Activated naive CD8-positive, alpha-beta T cell treated with anti-CD3 and anti-CD28 coated beads, Interleukin-2, amount 50 U/mL, for 24 hours (primary cell): ENCODE data around the gene PARVA.

Source experiments
- ATAC-seq: fragments of 150-1000 bp; cut with Tn5 transposase; one replicate; pipeline ENCODE4 v1.10.0; 2021
- DNase-seq: peaks from one replicate; pipeline ENCODE4 v3.0.0; 2021
- H3K27ac Mint-ChIP-seq: one replicate; pipeline ENCODE4 v1.8.0; 2021; ENCODE audit warnings: mild to moderate bottlenecking, mixed read lengths
- H3K27me3 Mint-ChIP-seq: one replicate; pipeline ENCODE4 v1.8.0; 2021; ENCODE audit warnings: mixed read lengths
- H3K36me3 Mint-ChIP-seq: one replicate; pipeline ENCODE4 v1.8.0; 2021; ENCODE audit warnings: low read depth, mixed read lengths
- H3K4me1 Mint-ChIP-seq: one replicate; pipeline ENCODE4 v1.8.0; 2021; ENCODE audit warnings: mixed read lengths
- H3K4me3 Mint-ChIP-seq: one replicate; pipeline ENCODE4 v1.8.0; 2021; ENCODE audit warnings: mild to moderate bottlenecking, moderate library complexity, mixed read lengths
- H3K9me3 Mint-ChIP-seq: one replicate; pipeline ENCODE4 v1.8.0; 2021; ENCODE audit warnings: mixed read lengths

Gene PARVA

DNA sequence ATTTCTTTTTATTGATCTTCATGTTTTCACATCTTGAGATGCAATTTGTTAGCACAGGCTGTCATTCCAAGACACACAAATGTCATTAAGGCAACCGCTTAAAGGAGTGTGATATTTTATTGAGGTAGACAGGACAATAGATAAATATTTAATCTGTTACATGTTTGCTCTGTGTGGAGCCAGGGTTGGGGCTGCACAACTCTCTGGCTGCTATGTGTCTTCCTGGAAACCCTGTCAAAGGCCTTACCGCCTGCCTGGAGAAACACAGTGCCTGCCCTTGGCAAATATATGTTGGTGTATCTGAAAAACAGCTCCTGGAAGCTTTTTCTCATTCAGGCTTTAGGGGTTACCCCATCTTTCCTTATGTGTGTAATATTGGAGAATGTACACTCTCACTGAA lies 157.2 kb downstream of the PARVA start:
- Mint-ChIP-seq H3K9me3 (no peaks in the 10 kb centered on the region), H3K4me3 (no peak overlapping the region), H3K36me3 (no peaks in the 10 kb centered on the region), H3K4me1 (no peaks in the 10 kb centered on the region), H3K27ac (no peak overlapping the region), H3K27me3 (peaks cover 5% of the 10 kb centered on the region)
- no peak for ATAC-seq
- DNase-seq, result no peak

DNA sequence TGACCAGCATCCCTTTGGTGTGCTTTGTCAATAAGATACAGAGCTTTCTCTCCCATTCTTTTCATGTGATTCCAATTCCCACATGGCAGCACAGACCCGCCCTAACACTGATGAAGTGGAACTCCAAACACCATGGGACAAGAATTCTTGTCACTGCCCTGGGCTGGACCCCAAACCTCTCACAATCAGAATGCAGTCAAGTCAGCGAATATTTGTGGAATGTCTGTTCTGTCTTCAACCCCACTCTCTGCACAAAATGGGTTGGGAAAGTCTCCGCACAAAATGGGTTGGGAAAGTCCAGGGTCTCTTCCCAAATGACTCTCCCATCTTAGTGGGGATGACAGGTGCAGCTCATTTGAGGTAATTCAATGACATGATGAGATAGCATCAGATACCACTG lies 157.9 kb downstream of the PARVA start:
- H3K27me3 Mint-ChIP-seq, result peaks cover 5% of the 10 kb centered on the region
- ATAC-seq, result no peak
- H3K4me3 Mint-ChIP-seq, result no peak overlapping the region
- no peaks in the 10 kb centered on the region for H3K9me3 Mint-ChIP-seq
- DNase-seq, result no peak
- H3K36me3 Mint-ChIP-seq, result no peaks in the 10 kb centered on the region
- no peak overlapping the region for H3K27ac Mint-ChIP-seq
- no peaks in the 10 kb centered on the region for H3K4me1 Mint-ChIP-seq

DNA sequence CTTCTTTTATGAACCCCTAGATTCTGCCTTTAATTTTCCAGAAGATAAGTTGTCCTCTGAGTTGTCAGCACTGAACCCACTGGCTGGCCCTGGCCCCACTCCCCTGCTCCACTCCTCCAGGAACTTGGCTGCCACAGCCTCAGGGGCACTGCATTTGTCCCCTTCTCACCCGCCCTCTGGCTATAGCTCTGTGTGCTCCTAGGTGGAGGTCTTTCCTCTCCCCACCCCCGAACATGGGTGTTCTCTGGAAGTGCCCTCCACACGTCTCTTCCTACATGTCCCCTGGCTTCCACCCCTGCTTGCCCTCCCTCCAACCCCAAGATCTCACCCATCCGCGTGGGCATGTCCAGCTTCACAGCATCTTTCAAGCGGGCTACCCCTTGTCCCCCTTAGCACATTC lies 159.2 kb downstream of the PARVA start:
- Mint-ChIP-seq H3K36me3 (no peaks in the 10 kb centered on the region), H3K27ac (no peak overlapping the region), H3K4me1 (no peaks in the 10 kb centered on the region), H3K27me3 (peaks cover 5% of the 10 kb centered on the region), H3K4me3 (no peak overlapping the region), H3K9me3 (no peaks in the 10 kb centered on the region)
- ATAC-seq (no peak), DNase-seq (no peak)

DNA sequence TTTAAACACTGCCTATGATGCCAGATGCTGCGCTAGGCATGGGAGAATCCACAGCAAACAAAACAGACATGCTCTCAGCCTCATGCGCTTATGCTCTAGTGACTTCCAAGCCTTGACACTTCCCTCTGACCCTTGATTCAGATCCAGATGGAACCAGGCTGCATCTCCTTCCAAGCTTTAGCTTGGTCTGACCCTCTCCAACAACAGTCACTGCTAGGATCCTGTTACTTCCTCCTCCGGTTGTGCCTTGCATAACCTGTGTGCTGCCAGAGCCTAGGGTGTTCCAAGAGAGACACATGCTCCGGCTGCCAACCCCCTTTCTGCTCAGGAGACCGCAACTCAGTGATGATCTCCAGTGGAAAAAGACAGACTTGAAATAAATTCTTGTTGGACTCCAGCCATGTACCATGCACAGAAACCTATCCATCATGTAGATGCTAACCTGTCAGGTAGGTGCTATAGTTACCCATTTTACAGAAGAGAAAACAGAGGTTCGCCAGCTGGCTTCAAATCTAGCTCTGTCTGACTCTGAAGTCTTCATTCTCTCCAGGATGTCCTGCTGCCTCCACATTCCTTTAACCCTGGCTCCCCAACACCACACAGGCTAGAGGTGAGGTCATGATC lies 160.5 kb downstream of the PARVA start:
- Mint-ChIP-seq H3K27me3 (peaks cover 5% of the 10 kb centered on the region), H3K9me3 (no peaks in the 10 kb centered on the region), H3K4me3 (no peak overlapping the region), H3K4me1 (no peaks in the 10 kb centered on the region), H3K36me3 (no peaks in the 10 kb centered on the region), H3K27ac (no peak overlapping the region)
- ATAC-seq, result no peak
- no peak for DNase-seq

DNA sequence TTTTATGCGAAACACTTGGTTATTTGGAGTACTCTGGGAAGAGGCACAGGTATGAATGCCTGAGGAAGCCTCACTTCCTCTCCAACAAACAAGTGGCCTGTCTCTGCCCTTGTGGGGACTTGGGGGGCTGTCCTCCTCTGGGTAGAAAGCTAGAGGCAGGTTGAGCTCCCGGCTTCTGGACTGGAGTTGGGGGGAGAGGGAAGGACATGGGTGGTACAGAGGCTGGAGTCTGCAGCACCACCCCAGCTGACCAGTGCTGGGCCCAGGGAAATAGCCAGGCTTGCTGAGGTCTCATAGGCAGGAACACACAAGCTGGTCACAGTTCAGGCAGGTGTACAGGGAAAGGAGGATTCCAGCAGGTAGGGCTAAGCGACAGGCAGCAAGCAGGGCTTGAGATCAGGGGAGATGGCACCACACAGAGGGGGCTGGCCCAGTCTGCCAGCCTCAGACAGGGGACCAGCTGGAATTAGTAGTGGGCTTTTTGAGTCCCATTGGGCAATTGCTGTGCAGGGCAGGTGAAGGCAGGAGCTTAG lies 161.6 kb downstream of the PARVA start:
- H3K9me3 Mint-ChIP-seq, result no peaks in the 10 kb centered on the region
- no peaks in the 10 kb centered on the region for H3K36me3 Mint-ChIP-seq
- H3K4me3 Mint-ChIP-seq, result no peak overlapping the region
- ATAC-seq, result no peak
- peaks cover 8% of the 10 kb centered on the region for H3K27me3 Mint-ChIP-seq
- DNase-seq, result no peak
- no peak overlapping the region for H3K27ac Mint-ChIP-seq
- H3K4me1 Mint-ChIP-seq, result no peaks in the 10 kb centered on the region

DNA sequence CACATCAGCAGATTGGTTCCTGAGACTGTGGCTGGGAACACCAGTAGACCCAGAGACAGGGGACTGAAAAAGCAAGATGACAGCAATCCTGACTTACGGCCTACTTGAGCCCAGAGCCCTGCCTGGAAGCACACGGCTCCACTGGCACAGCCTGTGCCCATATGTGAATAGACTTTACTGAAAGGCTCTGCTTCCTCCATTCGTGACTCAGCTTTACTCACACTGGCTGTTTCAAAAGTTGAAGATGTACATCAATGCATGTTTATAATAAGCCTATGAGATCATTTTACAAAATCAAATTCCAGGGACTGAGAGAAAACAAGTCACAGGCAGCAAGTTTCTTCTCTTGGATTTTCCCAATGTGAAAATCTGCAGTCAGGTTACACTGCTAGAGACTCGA lies 162.2 kb downstream of the PARVA start:
- no peaks in the 10 kb centered on the region for H3K36me3 Mint-ChIP-seq
- H3K9me3 Mint-ChIP-seq, result no peaks in the 10 kb centered on the region
- H3K27ac Mint-ChIP-seq, result no peak overlapping the region
- no peak overlapping the region for H3K4me3 Mint-ChIP-seq
- no peaks in the 10 kb centered on the region for H3K4me1 Mint-ChIP-seq
- DNase-seq (no peak), ATAC-seq (no peak)
- H3K27me3 Mint-ChIP-seq, result peaks cover 8% of the 10 kb centered on the region

DNA sequence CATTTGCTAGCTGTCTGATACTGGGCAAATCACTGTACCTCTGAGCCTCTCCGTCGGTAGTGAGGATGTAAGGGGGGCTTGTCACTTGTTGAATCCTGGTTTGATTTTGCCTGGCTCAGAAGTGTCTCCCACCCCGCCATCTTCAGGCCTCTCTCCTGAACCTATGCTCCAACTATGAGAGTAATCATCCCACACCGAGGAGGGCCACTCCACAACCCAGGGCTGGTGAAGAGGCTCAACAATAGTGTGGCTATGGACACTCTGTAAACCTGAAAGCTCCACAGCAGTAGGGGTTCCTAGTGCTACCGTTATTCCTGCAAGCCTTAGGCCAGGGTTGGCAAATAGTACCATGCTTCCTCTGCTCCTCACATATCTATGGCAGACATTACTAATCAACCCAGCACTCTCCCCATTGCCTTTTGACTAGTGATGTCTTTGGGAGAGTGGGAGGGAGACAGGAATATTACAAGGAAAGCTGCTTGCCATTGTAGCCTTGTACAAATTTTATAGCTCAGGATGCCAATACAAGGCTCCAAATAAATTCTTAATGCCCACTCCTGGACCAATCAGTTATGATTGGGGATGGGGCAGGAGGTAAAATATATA lies 162.8 kb downstream of the PARVA start:
- DNase-seq, result no peak
- no peak for ATAC-seq
- H3K4me3 Mint-ChIP-seq, result no peak overlapping the region
- no peaks in the 10 kb centered on the region for H3K4me1 Mint-ChIP-seq
- peaks cover 8% of the 10 kb centered on the region for H3K27me3 Mint-ChIP-seq
- H3K36me3 Mint-ChIP-seq, result no peaks in the 10 kb centered on the region
- H3K27ac Mint-ChIP-seq, result no peak overlapping the region
- no peaks in the 10 kb centered on the region for H3K9me3 Mint-ChIP-seq

DNA sequence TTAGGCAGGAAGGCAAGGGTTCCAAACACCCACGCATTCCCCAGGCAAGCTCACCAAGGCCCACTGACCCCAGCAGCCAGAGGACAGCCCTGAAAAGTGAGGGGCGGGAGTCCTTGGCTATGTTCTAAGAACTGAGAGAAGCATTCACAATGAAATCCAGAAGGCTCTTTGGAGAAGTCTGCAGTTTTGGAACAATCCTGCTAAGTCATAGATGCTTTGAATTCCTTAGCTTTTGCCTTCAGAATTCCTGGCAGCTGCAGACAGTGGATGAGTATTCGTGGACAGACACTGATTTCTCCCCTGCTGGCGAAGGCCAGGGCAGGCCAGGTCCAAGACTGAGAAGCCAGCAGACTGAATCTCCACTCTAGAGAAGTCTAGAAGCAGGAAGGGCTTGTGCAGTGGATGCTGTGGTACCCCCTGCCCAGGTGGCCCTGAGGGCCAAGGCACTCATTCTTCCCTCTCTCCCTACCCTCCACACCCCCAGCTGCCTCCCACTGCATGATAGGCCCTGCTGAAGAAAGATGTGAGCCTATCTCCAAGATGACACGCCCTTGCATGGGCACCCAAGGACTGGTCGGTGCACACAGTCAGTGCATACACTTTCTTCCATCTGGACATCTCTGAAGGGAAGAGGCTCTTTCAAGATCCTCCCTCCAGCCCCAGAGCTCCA lies 163.7 kb downstream of the PARVA start:
- no peaks in the 10 kb centered on the region for H3K9me3 Mint-ChIP-seq
- H3K27me3 Mint-ChIP-seq, result peaks cover 6% of the 10 kb centered on the region
- H3K4me3 Mint-ChIP-seq, result no peak overlapping the region
- no peaks in the 10 kb centered on the region for H3K36me3 Mint-ChIP-seq
- no peak overlapping the region for H3K27ac Mint-ChIP-seq
- DNase-seq (no peak), ATAC-seq (no peak)
- H3K4me1 Mint-ChIP-seq, result no peaks in the 10 kb centered on the region

DNA sequence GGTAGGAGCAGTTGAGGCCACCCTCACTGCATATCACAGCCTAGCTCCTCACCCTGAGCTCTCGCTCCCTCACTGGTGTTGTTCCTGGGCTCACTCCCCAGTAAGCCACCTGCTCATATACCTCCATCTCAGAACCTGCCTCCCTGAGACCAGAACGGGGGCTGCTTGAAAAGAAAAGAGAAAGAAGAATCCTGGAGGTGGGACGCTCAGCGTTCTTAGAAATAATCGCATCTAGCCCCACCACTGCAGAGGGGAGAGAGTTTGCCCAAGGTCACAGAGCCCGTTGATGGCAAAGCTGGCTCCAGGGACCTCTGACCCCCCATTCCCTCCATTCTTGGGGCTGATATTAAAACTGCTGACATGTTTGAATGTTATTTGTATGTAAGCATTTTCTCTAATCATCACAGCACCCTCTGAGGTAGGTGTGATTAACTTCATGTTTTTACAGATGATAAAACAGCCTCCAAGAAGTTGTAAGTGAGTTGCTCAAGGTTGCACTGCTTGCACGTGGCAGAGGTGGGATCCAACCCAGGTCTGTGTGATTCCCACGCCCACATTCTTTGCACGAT lies 164.3 kb downstream of the PARVA start:
- Mint-ChIP-seq H3K4me3 (no peak overlapping the region), H3K4me1 (no peaks in the 10 kb centered on the region), H3K27ac (no peak overlapping the region), H3K36me3 (no peaks in the 10 kb centered on the region), H3K27me3 (peaks cover 4% of the 10 kb centered on the region), H3K9me3 (no peaks in the 10 kb centered on the region)
- DNase-seq (no peak), ATAC-seq (no peak)

DNA sequence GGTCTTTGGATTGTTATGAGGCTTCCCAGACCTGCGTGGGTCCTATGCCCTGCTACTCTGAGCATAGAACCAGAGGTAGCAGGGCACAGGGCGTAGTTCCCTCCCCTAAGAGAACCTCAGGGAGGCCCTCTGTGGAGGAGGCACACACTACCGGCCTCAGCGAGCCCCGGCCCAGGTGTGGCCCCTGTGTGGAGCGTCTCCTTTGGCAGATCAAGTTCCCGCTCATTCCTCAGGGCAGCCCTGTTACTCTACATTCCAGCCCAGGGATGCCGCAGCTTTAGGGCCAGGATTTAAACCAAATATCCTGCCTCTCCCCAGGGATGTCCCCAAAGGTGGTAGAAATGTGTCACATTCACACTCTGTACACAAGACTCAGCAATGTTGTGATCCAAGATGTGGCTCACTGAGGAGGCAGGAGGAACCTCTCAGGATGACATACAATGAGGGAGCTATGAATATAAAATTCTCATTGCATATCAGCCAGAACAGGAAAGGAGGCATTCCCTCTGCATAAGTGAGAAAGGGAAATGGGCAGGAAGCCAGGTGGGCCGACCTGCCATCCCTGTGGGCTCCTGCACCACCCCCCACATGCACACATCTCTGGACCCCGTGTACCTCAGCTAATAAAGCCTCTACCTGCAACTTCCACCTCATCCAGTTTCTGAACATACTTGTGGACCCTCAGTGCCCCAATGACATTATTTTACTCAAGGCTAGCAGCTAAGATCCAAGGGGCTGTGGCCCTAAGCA lies 165.0 kb downstream of the PARVA start:
- no peaks in the 10 kb centered on the region for H3K36me3 Mint-ChIP-seq

DNA sequence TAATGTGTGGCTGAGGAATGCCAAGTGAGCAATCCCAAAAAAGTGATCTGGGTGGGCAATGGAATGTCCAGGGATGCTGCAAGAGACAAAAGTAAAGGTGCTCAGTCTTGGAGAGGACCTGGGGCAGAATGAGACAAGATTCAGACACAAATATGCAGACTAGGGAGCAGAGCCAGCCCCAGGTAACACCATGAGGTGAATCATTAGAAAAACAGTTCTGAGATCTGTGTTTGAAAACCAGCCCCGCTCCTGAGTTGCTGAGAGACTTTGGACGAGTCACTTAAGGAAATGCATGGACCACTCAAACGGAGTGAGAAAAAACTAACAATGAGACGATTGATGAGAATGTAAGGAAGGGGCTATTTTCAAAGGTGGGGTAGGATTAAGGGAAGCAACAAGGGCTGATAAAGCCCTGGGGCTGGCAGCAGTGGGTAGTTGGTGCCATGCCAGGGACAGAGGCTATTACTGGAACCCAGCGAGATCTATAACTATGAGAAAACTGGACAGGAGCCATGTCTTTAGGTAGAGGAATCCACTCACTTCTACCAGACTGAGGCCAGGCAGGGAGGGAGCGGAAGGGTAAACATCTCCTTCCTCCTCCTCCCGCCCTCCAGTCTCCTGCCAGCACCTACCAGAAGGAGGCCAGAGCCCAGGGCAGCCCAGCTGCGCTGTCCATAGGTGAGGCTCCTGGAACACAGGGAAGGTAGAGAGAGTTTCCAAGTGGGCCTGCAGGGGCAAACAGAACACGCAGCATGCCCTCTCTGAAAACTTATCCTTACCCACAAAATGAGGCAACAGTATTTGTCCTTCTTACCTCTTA lies 166.4 kb downstream of the PARVA start:
- H3K27ac Mint-ChIP-seq, result no peak overlapping the region
- no peaks in the 10 kb centered on the region for H3K4me1 Mint-ChIP-seq
- H3K27me3 Mint-ChIP-seq, result peaks cover 3% of the 10 kb centered on the region
- H3K9me3 Mint-ChIP-seq, result no peaks in the 10 kb centered on the region
- no peaks in the 10 kb centered on the region for H3K36me3 Mint-ChIP-seq
- DNase-seq, result no peak
- ATAC-seq, result no peak
- H3K4me3 Mint-ChIP-seq, result no peak overlapping the region

More for the DNA sequence above, 165.0 kb downstream of the PARVA start:
- H3K4me3 Mint-ChIP-seq, result no peak overlapping the region
- H3K27me3 Mint-ChIP-seq, result peaks cover 4% of the 10 kb centered on the region
- ATAC-seq (no peak), DNase-seq (no peak)
- H3K4me1 Mint-ChIP-seq, result no peaks in the 10 kb centered on the region
- H3K9me3 Mint-ChIP-seq, result no peaks in the 10 kb centered on the region
- H3K27ac Mint-ChIP-seq, result no peak overlapping the region

DNA sequence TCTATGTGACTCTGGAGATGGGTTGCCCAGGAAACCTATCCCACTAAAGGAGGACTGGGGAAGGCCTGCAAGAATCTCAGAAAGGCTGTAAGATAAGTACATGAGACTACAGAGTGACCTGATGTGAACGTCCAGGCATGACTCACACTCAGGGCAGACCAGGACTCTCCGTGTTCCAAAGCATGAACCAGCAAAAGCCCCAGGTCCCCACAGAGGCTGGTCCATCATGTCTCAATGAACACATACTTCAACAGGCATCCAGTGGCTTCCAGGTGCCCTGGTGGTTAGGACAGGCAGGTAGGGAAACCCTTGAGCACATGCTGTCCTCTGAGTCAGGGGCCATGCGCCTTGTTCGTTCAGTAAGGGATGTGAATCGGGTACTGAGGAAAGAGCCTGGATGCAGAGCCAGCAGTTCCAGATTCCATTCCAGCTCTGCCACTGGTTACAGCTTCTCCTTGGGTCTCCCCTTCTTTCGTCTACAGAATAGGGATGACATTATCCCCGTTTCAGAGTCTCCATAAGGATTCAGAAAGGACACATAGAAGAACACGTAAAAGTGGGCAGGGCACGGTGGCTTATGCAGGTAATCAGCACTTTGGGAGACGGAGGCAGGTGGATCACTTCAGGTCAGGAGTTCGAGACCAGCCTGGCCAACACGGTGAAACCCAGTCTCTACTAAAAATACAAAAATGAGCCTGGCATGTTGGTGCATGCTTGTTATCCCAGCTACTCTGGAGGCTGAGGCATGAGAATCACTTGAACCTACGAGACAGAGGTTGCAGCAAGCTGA lies 167.8 kb downstream of the PARVA start:
- H3K27me3 Mint-ChIP-seq, result peaks cover 3% of the 10 kb centered on the region
- no peak for ATAC-seq

DNA sequence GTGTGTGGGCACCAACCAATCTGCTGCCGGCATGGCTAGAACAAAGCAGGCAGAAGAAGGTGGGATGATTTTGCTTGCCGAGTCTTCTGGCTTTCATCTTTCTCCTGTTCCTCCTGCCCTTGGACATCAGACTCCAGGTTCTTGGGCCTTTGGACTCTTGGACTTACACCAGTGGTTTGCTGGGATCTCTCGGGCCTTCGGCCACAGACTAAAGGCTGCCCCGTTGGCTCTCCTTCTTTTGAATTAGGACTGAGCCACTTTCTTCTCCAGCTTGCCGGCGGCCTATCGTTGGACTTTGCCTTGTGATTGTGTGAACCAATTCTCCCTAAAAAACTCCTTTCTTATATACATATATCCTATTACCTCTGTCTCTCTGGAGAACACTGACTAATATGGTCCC lies 168.8 kb downstream of the PARVA start:
- no peaks in the 10 kb centered on the region for H3K36me3 Mint-ChIP-seq
- no peaks in the 10 kb centered on the region for H3K9me3 Mint-ChIP-seq
- ATAC-seq (no peak), DNase-seq (no peak)
- no peak overlapping the region for H3K4me3 Mint-ChIP-seq
- no peaks in the 10 kb centered on the region for H3K4me1 Mint-ChIP-seq
- H3K27me3 Mint-ChIP-seq, result peaks cover 3% of the 10 kb centered on the region
- no peak overlapping the region for H3K27ac Mint-ChIP-seq

More for the DNA sequence above, 167.8 kb downstream of the PARVA start:
- H3K9me3 Mint-ChIP-seq, result no peaks in the 10 kb centered on the region
- H3K4me3 Mint-ChIP-seq, result no peak overlapping the region
- H3K36me3 Mint-ChIP-seq, result no peaks in the 10 kb centered on the region
- no peaks in the 10 kb centered on the region for H3K4me1 Mint-ChIP-seq
- DNase-seq, result no peak
- H3K27ac Mint-ChIP-seq, result no peak overlapping the region
